Measurements from ENCODE around the gene MBD5. TPM values are rescaled to one million over a fixed set of nuclear protein-coding genes. Genes with fewer than 3 reads are reported as not detected.

Gene MBD5
- total and polyA plus RNA-seq, 2 of the 4 experiments (the other 2 are of a cell fraction): 9.8 to 14.2 TPM

GRCh38 chr2:148391324-148391723 lies 370.4 kb downstream of the MBD5 start:
- Histone ChIP-seq H3K4me1 (ENCODE audit: control insufficient read depth, insufficient read depth, low read length) (peaks cover 2% of the 10 kb centered on the region), H4K5ac (ENCODE audit: low read depth, low read length) (no peak overlapping the region), H3K9ac (ENCODE audit: low read depth, low read length) (no peak overlapping the region), H4K8ac (ENCODE audit: low read depth in 2 of 2, low read length in 2 of 2) (no peak overlapping the region), H3K9me3 (ENCODE audit: control insufficient read depth, insufficient read depth, low read length) (no peaks in the 10 kb centered on the region), H3K4me2 (ENCODE audit: low read depth, low read length) (no peak overlapping the region), H2AK9ac (replicated peaks; ENCODE audit: low read depth, low read length, poor library complexity) (no peak overlapping the region), H2BK15ac (ENCODE audit: low read depth, low read length) (no peak overlapping the region), H3K18ac (ENCODE audit: low read depth, low read length) (no peak overlapping the region), H2BK120ac (ENCODE audit: low read depth, low read length) (no peak overlapping the region), H3K9me1 (ENCODE audit: insufficient read depth, low read length) (no peaks in the 10 kb centered on the region; the same call in 1 of the 2 replicates), H2AK5ac (ENCODE audit: low read depth, low read length) (no peak overlapping the region), H2AFZ (replicated peaks; ENCODE audit: low read length, poor library complexity) (no peak overlapping the region), H3K36me3 (ENCODE audit: control insufficient read depth, insufficient read depth, low read length) (no peaks in the 10 kb centered on the region), H4K20me1 (ENCODE audit: insufficient read depth, low read length) (no peaks in the 10 kb centered on the region), H4K91ac (ENCODE audit: insufficient read depth, low read depth, low read length) (no peak overlapping the region), H3K23ac (ENCODE audit: low read depth, low read length) (no peak overlapping the region), H3K4ac (ENCODE audit: low read depth, low read length) (no peak overlapping the region), H2BK20ac (ENCODE audit: low read depth, low read length) (no peak overlapping the region), H3K56ac (ENCODE audit: extremely low read depth, insufficient read depth, low read length) (no peak overlapping the region), H2BK5ac (ENCODE audit: low read depth, low read length, poor library complexity, severe bottlenecking) (peak overlapping the region; percentile 3), H3K79me1 (ENCODE audit: low read depth in 1 of 2, low read length in 2 of 2) (peaks cover 3% of the 10 kb centered on the region in 2 experiments; a peak in 2 of 4 replicates), H3K27ac (ENCODE audit: insufficient read depth, low read length) (no peak overlapping the region), H3K14ac (replicated peaks; ENCODE audit: low read depth, low read length) (no peak overlapping the region), H3K4me3 (ENCODE audit: insufficient read depth, low read depth, low read length) (no peak overlapping the region), H3K27me3 (ENCODE audit: control insufficient read depth, insufficient read depth, low read length) (no peaks in the 10 kb centered on the region)
- dilution Hi-C loops (cut with HindIII; ENCODE audit: low sequenced_read_pairs, unreplicated experiment) (no loop called here), intact Hi-C loops (cut with micrococcal nuclease) (no loop called here), in situ Hi-C loops (cut with MboI; ENCODE audit: low sequenced_read_pairs) (no loop called here)
- DNase-seq (peak; percentile 86), ATAC-seq (ENCODE audit: low read depth) (peak; percentile 78)
- no TSS peak for BruUV-seq (replicated peaks)
- ChIA-PET POLR2A (ENCODE audit: unreplicated experiment) (interaction anchor here (0.6 kb wide), 1 partner anchor 671 kb away, joined by 4 read pairs; no protein-coding TSS in a partner anchor), CTCF (no interaction called here)
- WGBS, 2 experiments (ENCODE audit: extremely low coverage in 2 of 2, insufficient read length in 1 of 2): no CpG with 5 or more reads among the region's 1 CpG
- TF ChIP-seq CEBPB (IDR thresholded peaks at IDR 0.05; ENCODE audit: low read depth, low read length) (peak; percentile 80), POLR2A (IDR thresholded peaks at IDR 0.05; ENCODE audit: low read depth, low read length) (no peak)

Data from IMR-90 (cell line).